Activated naive CD4-positive, alpha-beta T cell treated with anti-CD3 and anti-CD28 coated beads for 36 hours (primary cell): ENCODE data around the gene KCNQ1. TPM values are rescaled to one million over a fixed set of nuclear protein-coding genes. Genes with fewer than 3 reads are reported as not detected.

ENCODE experiments used
- CTCF ChIA-PET: fragments of 350-600 bp; sonication (Branson Sonifier 250); formaldehyde crosslinking; loops from one replicate; lab custom pipeline; 2021; ENCODE audit warnings: antibody characterized with exemption; lab: Charles Lee
- DNase-seq: peaks from one replicate; pipeline ENCODE4 v3.0.0-alpha.2; 2020
- H3K27ac Mint-ChIP-seq: one replicate; pipeline ENCODE4 v1.8.0; 2021; ENCODE audit warnings: mild to moderate bottlenecking, mixed read lengths
- H3K27me3 Mint-ChIP-seq: one replicate; pipeline ENCODE4 v1.8.0; 2021; ENCODE audit warnings: low read depth, mixed read lengths
- H3K36me3 Mint-ChIP-seq: one replicate; pipeline ENCODE4 v1.8.0; 2021; ENCODE audit warnings: low read depth, mixed read lengths
- H3K4me1 Mint-ChIP-seq: one replicate; pipeline ENCODE4 v1.8.0; 2021; ENCODE audit warnings: low read depth, mixed read lengths
- H3K4me3 Mint-ChIP-seq: one replicate; pipeline ENCODE4 v1.8.0; 2021; ENCODE audit warnings: mild to moderate bottlenecking, moderate library complexity, mixed read lengths
- H3K9me3 Mint-ChIP-seq: one replicate; pipeline ENCODE4 v1.8.0; 2021; ENCODE audit warnings: mixed read lengths
- intact Hi-C: fragments of 100-400 bp; cut with micrococcal nuclease; formaldehyde crosslinking; loops from one replicate; pipeline ENCODE4 v1.15.1; 2023
- total RNA-seq, 2 experiments: library from RNA; stranded (reverse); gene quantifications; one replicate each; pipeline ENCODE4 v1.2.3, GENCODE V29; 2021

Gene KCNQ1
- total RNA-seq, 2 experiments from 2014 or later, result 10.6 to 10.8 TPM

GRCh38 chr11:2432171-2432621, 12.6 kb upstream of the KCNQ1 start:
- intact Hi-C loops, result no loop called here
- H3K4me3 Mint-ChIP-seq, result no peak overlapping the region
- H3K27me3 Mint-ChIP-seq, result no peaks in the 10 kb centered on the region
- no peak for DNase-seq
- H3K9me3 Mint-ChIP-seq, result no peaks in the 10 kb centered on the region
- no peak overlapping the region for H3K27ac Mint-ChIP-seq
- no peaks in the 10 kb centered on the region for H3K36me3 Mint-ChIP-seq
- CTCF ChIA-PET, result interaction anchor here (1.5 to 2.7 kb wide), 2 partner anchors 100 to 246 kb away, joined by 3 to 17 read pairs; no protein-coding TSS in a partner anchor
- no peaks in the 10 kb centered on the region for H3K4me1 Mint-ChIP-seq

- Mint-ChIP-seq H3K36me3 (no peaks in the 10 kb centered on the region), H3K4me3 (no peak overlapping the region), H3K4me1 (no peaks in the 10 kb centered on the region), H3K9me3 (no peaks in the 10 kb centered on the region), H3K27ac (no peak overlapping the region), H3K27me3 (no peaks in the 10 kb centered on the region)
- CTCF ChIA-PET, result interaction anchor here (2.7 kb wide), 1 partner anchor 100 kb away, joined by 17 read pairs; no protein-coding TSS in a partner anchor
- intact Hi-C loops, result no loop called here
- no peak for DNase-seq
These were observed 12.2 kb upstream of the KCNQ1 start for GRCh38 chr11:2432628-2433071.

DNA sequence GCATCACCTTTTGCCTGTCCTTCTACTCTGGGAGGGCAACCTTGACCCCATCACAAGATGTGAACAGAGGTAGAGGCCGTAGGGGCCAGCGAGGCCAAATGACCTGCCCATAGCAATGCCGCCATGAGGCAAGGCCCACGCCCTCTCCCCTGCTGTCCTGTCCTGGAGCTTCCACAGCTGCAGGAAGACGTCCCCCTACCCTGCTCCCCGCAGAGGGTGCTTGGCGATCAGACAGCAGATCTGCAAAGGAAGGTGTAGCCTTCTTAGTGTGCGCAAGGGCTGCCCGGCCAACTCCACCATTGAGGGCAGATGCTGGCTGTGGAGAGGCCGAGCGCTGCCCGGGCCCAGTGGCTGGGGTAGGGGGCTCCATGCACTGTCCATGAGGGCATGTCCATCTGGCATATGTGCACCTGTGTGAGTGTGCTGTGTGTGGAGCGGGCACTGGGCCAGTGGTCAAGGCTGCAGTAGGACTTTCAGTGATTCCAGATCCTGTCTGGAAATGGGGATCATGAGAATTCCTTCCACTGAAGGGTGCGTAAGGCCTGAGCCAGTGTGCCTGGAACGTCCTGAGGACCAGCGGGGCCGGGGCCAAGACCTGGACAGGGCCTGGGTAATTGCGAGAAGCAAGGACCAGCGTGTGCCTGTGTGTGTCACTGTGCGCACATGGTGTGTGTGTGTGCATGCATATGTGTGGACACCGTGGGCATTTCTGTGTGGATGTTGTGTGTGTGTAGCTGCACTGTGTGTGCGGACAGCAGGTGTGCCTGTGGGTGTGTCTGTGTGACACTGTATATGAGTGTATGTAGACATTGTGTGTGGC, 11.5 kb upstream of the KCNQ1 start:
- intact Hi-C loops, result no loop called here

GRCh38 chr11:2434008-2434407, 10.8 kb upstream of the KCNQ1 start:
- H3K4me1 Mint-ChIP-seq, result no peaks in the 10 kb centered on the region
- DNase-seq, result no peak
- CTCF ChIA-PET, result no interaction called here
- no peak overlapping the region for H3K27ac Mint-ChIP-seq
- no peak overlapping the region for H3K4me3 Mint-ChIP-seq
- intact Hi-C loops, result no loop called here
- no peaks in the 10 kb centered on the region for H3K27me3 Mint-ChIP-seq
- no peaks in the 10 kb centered on the region for H3K36me3 Mint-ChIP-seq
- H3K9me3 Mint-ChIP-seq, result no peaks in the 10 kb centered on the region

More for the DNA sequence above, 11.5 kb upstream of the KCNQ1 start:
- H3K4me1 Mint-ChIP-seq, result no peaks in the 10 kb centered on the region
- H3K27ac Mint-ChIP-seq, result no peak overlapping the region
- no peak overlapping the region for H3K4me3 Mint-ChIP-seq
- no peak for DNase-seq
- no peaks in the 10 kb centered on the region for H3K27me3 Mint-ChIP-seq
- H3K36me3 Mint-ChIP-seq, result no peaks in the 10 kb centered on the region
- H3K9me3 Mint-ChIP-seq, result no peaks in the 10 kb centered on the region
- CTCF ChIA-PET, result interaction anchor here (2.7 kb wide), 1 partner anchor 99 kb away, joined by 17 read pairs; no protein-coding TSS in a partner anchor

- Mint-ChIP-seq H3K27me3 (no peaks in the 10 kb centered on the region), H3K27ac (no peak overlapping the region)
These were observed 10.1 kb upstream of the KCNQ1 start for GRCh38 chr11:2434506-2435255.

DNA sequence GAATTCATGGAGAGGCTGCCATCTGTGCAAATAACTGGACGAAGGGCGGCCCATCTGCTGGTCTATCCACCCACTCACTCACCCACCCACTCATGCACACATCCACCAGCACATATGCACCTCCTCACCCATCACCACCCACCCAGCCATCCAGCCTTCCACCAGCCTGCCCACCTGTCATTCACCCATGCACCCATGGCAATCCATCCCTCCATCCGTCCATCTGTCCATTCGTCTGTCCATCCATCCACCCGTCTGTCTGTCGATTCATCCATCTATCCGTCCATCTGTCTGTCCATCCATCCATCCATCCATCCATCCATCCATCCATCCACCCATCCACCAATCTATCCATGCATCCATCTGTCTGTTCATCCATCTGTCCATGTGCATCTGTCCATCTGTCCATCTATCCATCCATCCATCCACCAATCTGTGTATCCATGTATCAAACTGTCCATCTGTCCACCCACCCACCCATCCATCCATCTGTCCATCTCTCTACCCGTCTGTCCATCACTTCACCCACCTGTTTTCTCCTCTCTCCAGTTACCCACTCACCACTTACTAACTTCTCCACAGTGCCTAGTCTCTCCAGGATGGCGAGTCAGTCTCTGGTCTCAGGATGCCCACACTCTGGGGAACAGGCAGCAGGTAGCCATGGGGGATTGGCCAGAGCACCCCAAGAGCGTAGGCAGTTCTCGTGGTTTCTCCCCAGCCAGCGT, 9.4 kb upstream of the KCNQ1 start:
- Mint-ChIP-seq H3K27me3 (no peaks in the 10 kb centered on the region), H3K9me3 (no peaks in the 10 kb centered on the region), H3K27ac (no peak overlapping the region), H3K36me3 (no peaks in the 10 kb centered on the region), H3K4me3 (no peak overlapping the region), H3K4me1 (no peaks in the 10 kb centered on the region)
- CTCF ChIA-PET, result no interaction called here
- intact Hi-C loops, result no loop called here
- no peak for DNase-seq

More at GRCh38 chr11:2434506-2435255, 10.1 kb upstream of the KCNQ1 start:
- Mint-ChIP-seq H3K9me3 (no peaks in the 10 kb centered on the region), H3K4me1 (no peaks in the 10 kb centered on the region), H3K36me3 (no peaks in the 10 kb centered on the region), H3K4me3 (no peak overlapping the region)
- DNase-seq, result no peak
- intact Hi-C loops, result no loop called here
- CTCF ChIA-PET, result no interaction called here

DNA sequence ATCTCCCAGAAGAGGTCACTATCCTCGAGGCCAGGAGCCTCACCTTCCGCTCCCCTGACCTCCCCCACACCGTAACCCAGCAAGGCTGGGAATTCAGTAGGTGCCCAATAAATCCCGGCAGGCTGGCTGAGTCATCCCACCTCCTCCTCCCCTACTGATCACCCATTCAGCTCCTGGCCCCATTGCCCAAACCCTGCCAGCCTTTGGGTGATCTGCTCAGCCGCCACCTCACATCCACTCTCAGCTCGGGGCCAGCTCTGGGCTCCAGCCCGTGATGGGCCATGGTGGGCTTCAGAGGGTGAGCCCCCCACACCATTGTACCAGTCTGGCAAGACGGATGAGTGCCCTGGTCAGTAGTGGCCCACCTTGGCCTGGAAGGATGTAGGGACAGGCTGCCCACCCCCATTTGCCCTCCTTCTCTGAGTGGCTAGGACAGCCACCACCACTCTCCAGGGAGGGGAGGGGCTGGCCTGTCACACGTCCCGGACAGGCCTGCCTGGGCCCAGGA, 8.7 kb upstream of the KCNQ1 start:
- no peak for DNase-seq
- Mint-ChIP-seq H3K27ac (no peak overlapping the region), H3K36me3 (no peaks in the 10 kb centered on the region), H3K4me1 (no peaks in the 10 kb centered on the region), H3K27me3 (no peaks in the 10 kb centered on the region), H3K9me3 (no peaks in the 10 kb centered on the region), H3K4me3 (no peak overlapping the region)
- intact Hi-C loops, result no loop called here
- CTCF ChIA-PET, result no interaction called here

GRCh38 chr11:2436521-2437031, 8.2 kb upstream of the KCNQ1 start:
- Mint-ChIP-seq H3K4me3 (no peak overlapping the region), H3K36me3 (no peaks in the 10 kb centered on the region), H3K9me3 (no peaks in the 10 kb centered on the region), H3K4me1 (no peaks in the 10 kb centered on the region), H3K27me3 (no peaks in the 10 kb centered on the region), H3K27ac (no peak overlapping the region)
- DNase-seq, result no peak
- CTCF ChIA-PET, result interaction anchor here (1.3 kb wide), 1 partner anchor 9 kb away, joined by 3 read pairs; no protein-coding TSS in a partner anchor
- intact Hi-C loops, result no loop called here

DNA sequence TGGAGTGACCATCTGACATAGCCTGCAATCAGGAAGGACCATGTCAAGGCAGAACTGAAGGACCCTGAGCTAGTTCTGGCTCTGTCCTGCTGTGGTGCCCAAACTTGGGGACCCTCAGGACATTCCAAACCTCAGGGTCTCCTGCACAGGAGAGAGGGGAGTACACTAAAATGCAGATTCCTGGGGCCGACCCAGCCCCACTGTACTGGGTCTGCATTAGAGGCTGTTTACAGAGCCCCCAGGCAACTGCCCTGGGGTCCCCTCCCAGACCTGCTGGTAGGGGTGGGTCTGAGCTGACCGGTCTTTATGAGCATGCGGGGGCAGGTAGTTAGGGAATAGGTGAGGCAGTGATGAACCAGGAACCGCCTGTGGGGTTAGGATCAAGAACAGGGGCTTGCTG, 7.3 kb upstream of the KCNQ1 start:
- Mint-ChIP-seq H3K27ac (no peak overlapping the region), H3K9me3 (no peaks in the 10 kb centered on the region), H3K4me1 (peaks cover under 1% of the 10 kb centered on the region), H3K27me3 (no peaks in the 10 kb centered on the region), H3K36me3 (no peaks in the 10 kb centered on the region), H3K4me3 (no peak overlapping the region)
- CTCF ChIA-PET, result interaction anchor here (0.9 to 1.3 kb wide), 2 partner anchors 8 to 18 kb away, joined by 3 read pairs; no protein-coding TSS in a partner anchor
- DNase-seq, result no peak
- intact Hi-C loops, result no loop called here

- Mint-ChIP-seq H3K9me3 (no peaks in the 10 kb centered on the region), H3K4me3 (no peak overlapping the region), H3K27me3 (no peaks in the 10 kb centered on the region), H3K4me1 (peaks cover 11% of the 10 kb centered on the region), H3K27ac (no peak overlapping the region), H3K36me3 (no peaks in the 10 kb centered on the region)
- CTCF ChIA-PET, result no interaction called here
- no peak for DNase-seq
- intact Hi-C loops, result loop anchor here (5.0 to 10.0 kb wide), 2 partner anchors 255 to 552 kb away; partner anchors contain the start of genes KCNQ1OT1 and NAP1L4
These were observed 5.0 kb upstream of the KCNQ1 start for GRCh38 chr11:2439820-2440219.

- no peak overlapping the region for H3K4me3 Mint-ChIP-seq
- H3K27me3 Mint-ChIP-seq, result no peaks in the 10 kb centered on the region
- no peaks in the 10 kb centered on the region for H3K36me3 Mint-ChIP-seq
- intact Hi-C loops, result loop anchor here (5.0 to 10.0 kb wide), 2 partner anchors 254 to 552 kb away; partner anchors contain the start of genes KCNQ1OT1 and NAP1L4
- H3K27ac Mint-ChIP-seq, result no peak overlapping the region
- no peaks in the 10 kb centered on the region for H3K9me3 Mint-ChIP-seq
- CTCF ChIA-PET, result no interaction called here
- H3K4me1 Mint-ChIP-seq, result peaks cover 13% of the 10 kb centered on the region
- no peak for DNase-seq
These were observed 4.2 kb upstream of the KCNQ1 start for GRCh38 chr11:2440646-2441045.
